GM18867 (cell line): ENCODE data around the gene LHX5.

ENCODE experiments used
- ATAC-seq: cut with Tn5 transposase; IDR thresholded peaks from one replicate; pipeline ENCODE4 v1.9.1; 2021; ENCODE audit warnings: mild to moderate bottlenecking, moderate library complexity; ENCODE audit not compliant: unreplicated experiment

Gene LHX5

GRCh38 chr12:113420996-113421595 is 50.6 kb downstream of the LHX5 start:
- no peak for ATAC-seq

GRCh38 chr12:113418213-113418879 is 53.3 kb downstream of the LHX5 start:
- no peak for ATAC-seq

GRCh38 chr12:113416091-113416754 is 55.4 kb downstream of the LHX5 start:
- ATAC-seq: no peak

GRCh38 chr12:113414519-113415038 is 57.1 kb downstream of the LHX5 start:
- ATAC-seq: no peak

- ATAC-seq: no peak
Measured at GRCh38 chr12:113413488-113413939, 58.2 kb downstream of the LHX5 start.
